ENCODE data around the gene HESX1. TPM values are rescaled to one million over a fixed set of nuclear protein-coding genes. Genes with fewer than 3 reads are reported as not detected.

HESX1 gene
- total RNA-seq, 1 experiment from 2014 or later: 1.3 TPM

- CTCF ChIA-PET: interaction anchor here (0.6 kb wide), 1 partner anchor 79 kb away, joined by 3 read pairs; no protein-coding TSS in a partner anchor
- BruUV-seq (replicated peaks): no TSS peak
- H3K27ac Mint-ChIP-seq (ENCODE audit: low read depth, unreplicated experiment): no peak overlapping the region
- no peak overlapping the region for H3K4me3 Mint-ChIP-seq (ENCODE audit: unreplicated experiment)
- POLR2A ChIA-PET: no interaction called here
- no peak for DNase-seq (ENCODE audit: unreplicated experiment)
- H3K27me3 Mint-ChIP-seq (ENCODE audit: insufficient read depth, unreplicated experiment): peaks cover 20% of the 10 kb centered on the region
- peaks cover 11% of the 10 kb centered on the region for H3K36me3 Mint-ChIP-seq (ENCODE audit: insufficient read depth, unreplicated experiment)
- H3K4me1 Mint-ChIP-seq (ENCODE audit: insufficient read depth, unreplicated experiment): peaks cover 7% of the 10 kb centered on the region
- no peak for TF ChIP-seq CTCF (IDR thresholded peaks at IDR 0.05; ENCODE audit: unreplicated experiment)
- no peaks in the 10 kb centered on the region for H3K9me3 Mint-ChIP-seq (ENCODE audit: unreplicated experiment)
- intact Hi-C loops (cut with micrococcal nuclease): no loop called here
Measured at GRCh38 chr3:57161915-57162314, 37.9 kb downstream of the HESX1 start.

- no peak for DNase-seq (ENCODE audit: unreplicated experiment)
- Mint-ChIP-seq H3K4me1 (ENCODE audit: insufficient read depth, unreplicated experiment) (peaks cover 7% of the 10 kb centered on the region), H3K27me3 (ENCODE audit: insufficient read depth, unreplicated experiment) (peaks cover 11% of the 10 kb centered on the region), H3K27ac (ENCODE audit: low read depth, unreplicated experiment) (no peak overlapping the region), H3K4me3 (ENCODE audit: unreplicated experiment) (no peak overlapping the region), H3K36me3 (ENCODE audit: insufficient read depth, unreplicated experiment) (peaks cover 11% of the 10 kb centered on the region), H3K9me3 (ENCODE audit: unreplicated experiment) (no peaks in the 10 kb centered on the region)
- TF ChIP-seq CTCF (IDR thresholded peaks at IDR 0.05; ENCODE audit: unreplicated experiment): no peak
- POLR2A ChIA-PET: no interaction called here
- no TSS peak for BruUV-seq (replicated peaks)
- CTCF ChIA-PET: interaction anchor here (0.6 to 1.1 kb wide), 4 partner anchors 9 to 490 kb away, joined by 3 read pairs; no protein-coding TSS in a partner anchor
- intact Hi-C loops (cut with micrococcal nuclease): no loop called here
Measured at GRCh38 chr3:57160765-57161538, 38.8 kb downstream of the HESX1 start.

- POLR2A ChIA-PET: no interaction called here
- BruUV-seq (replicated peaks): no TSS peak
- H3K4me1 Mint-ChIP-seq (ENCODE audit: insufficient read depth, unreplicated experiment): no peaks in the 10 kb centered on the region
Measured at GRCh38 chr3:57160076-57160764, 39.6 kb downstream of the HESX1 start.

More at GRCh38 chr3:57160076-57160764, 39.6 kb downstream of the HESX1 start:
- TF ChIP-seq CTCF (IDR thresholded peaks at IDR 0.05; ENCODE audit: unreplicated experiment): no peak
- Mint-ChIP-seq H3K36me3 (ENCODE audit: insufficient read depth, unreplicated experiment) (peaks cover 11% of the 10 kb centered on the region), H3K27ac (ENCODE audit: low read depth, unreplicated experiment) (no peak overlapping the region), H3K27me3 (ENCODE audit: insufficient read depth, unreplicated experiment) (peaks cover 7% of the 10 kb centered on the region), H3K9me3 (ENCODE audit: unreplicated experiment) (no peaks in the 10 kb centered on the region), H3K4me3 (ENCODE audit: unreplicated experiment) (no peak overlapping the region)
- intact Hi-C loops (cut with micrococcal nuclease): no loop called here
- CTCF ChIA-PET: interaction anchor here (1.0 to 1.1 kb wide), 3 partner anchors 10 to 61 kb away, joined by 3 read pairs; no protein-coding TSS in a partner anchor
- DNase-seq (ENCODE audit: unreplicated experiment): no peak
